Liver (tissue), 3 donors: ENCODE results near the gene BRF1.

Source experiments
- CTCF ChIP-seq: fragments of 150-350 bp; IDR thresholded peaks from 2 replicates; pipeline ENCODE4 v1.5.1; 2017; ENCODE audit warnings: improper control_type of control experiment, low read depth, low read length; ENCODE audit not compliant: missing input control
- EGR1 ChIP-seq, 2 donors: IDR thresholded peaks; 2 replicates each; pipeline ENCODE4 v1.6.1; 2016 to 2018; ENCODE audit warnings: antibody characterized with exemption in 2 of 2, low read depth in 2 of 2
- FOXA1 ChIP-seq: IDR thresholded peaks from 2 replicates; pipeline ENCODE4 v1.6.1; 2016; ENCODE audit warnings: antibody characterized with exemption
- JUND ChIP-seq, 2 donors: IDR thresholded peaks; 2 replicates each; pipeline ENCODE4 v1.6.1; 2016; ENCODE audit warnings: antibody characterized with exemption in 2 of 2
- RAD21 ChIP-seq, 2 donors: IDR thresholded peaks; 2 replicates each; pipeline ENCODE4 v1.6.1; 2016; ENCODE audit warnings: antibody characterized with exemption in 2 of 2, mild to moderate bottlenecking in 2 of 2
- REST ChIP-seq: IDR thresholded peaks from 2 replicates; pipeline ENCODE4 v1.6.1; 2016; ENCODE audit warnings: antibody characterized with exemption, mild to moderate bottlenecking
- RXRA ChIP-seq, 2 donors: IDR thresholded peaks; 2 replicates each; pipeline ENCODE4 v1.6.1; 2017 to 2018; ENCODE audit warnings: antibody characterized with exemption in 2 of 2, mild to moderate bottlenecking in 1 of 2
- TAF1 ChIP-seq: conservative IDR thresholded peaks from 2 replicates; pipeline ENCODE4 v1.6.1; 2016; ENCODE audit warnings: antibody characterized with exemption, mild to moderate bottlenecking
- YY1 ChIP-seq: IDR thresholded peaks from 2 replicates; pipeline ENCODE4 v1.6.1; 2016; ENCODE audit warnings: antibody characterized with exemption, mild to moderate bottlenecking
- ZBTB33 ChIP-seq: IDR thresholded peaks from 2 replicates; pipeline ENCODE4 v1.6.1; 2016; ENCODE audit warnings: antibody characterized with exemption
- TF ChIP-seq, protein P1 (sequence below): IDR thresholded peaks from 2 replicates; pipeline ENCODE4 v1.6.1; 2016; ENCODE audit warnings: antibody characterized with exemption
- donor health status: healthy.
- donor health status: healthy.

DNA sequence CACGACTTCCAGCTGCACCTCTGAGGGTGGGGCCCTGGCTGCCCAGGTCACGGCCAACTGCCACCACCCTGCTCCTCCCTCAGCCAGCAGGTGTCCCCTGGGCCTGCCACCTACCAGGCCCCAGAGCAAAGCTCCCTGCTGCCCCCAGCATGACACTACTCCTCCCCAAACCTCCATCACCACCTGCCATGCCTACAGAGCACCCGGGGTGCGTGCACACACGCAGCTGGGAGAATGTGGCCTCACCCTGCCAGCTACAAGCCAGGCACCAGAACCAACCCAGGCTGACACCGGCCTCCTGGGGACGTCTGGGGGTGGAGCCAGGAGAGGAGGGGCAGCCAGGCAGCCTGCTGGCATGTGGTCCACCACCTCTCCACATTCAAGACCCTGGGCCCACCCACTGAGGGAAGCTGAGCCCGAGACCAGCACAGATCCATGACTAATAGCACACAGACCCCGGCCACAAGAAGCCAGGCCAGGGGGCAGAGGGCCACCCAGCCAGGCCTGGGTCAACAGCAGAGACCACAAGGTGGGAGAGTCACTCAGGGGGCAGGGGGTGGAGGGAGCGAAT is 135.6 kb downstream of the BRF1 start:
- TF ChIP-seq YY1: no peak
- no peak for TF ChIP-seq CTCF
- no peak for TF ChIP-seq TAF1
- no peak for TF ChIP-seq EGR1 (IDR thresholded peaks at IDR 0.05; ENCODE audit: low read depth in 2 of 2)
- TF ChIP-seq REST: no peak
- no peak for TF ChIP-seq RXRA (IDR thresholded peaks at IDR 0.05)
- TF ChIP-seq JUND (IDR thresholded peaks at IDR 0.05): no peak
- no peak for TF ChIP-seq RAD21 (IDR thresholded peaks at IDR 0.05)
- TF ChIP-seq, protein P1, sequence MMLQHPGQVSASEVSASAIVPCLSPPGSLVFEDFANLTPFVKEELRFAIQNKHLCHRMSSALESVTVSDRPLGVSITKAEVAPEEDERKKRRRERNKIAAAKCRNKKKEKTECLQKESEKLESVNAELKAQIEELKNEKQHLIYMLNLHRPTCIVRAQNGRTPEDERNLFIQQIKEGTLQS: no peak
- no peak for TF ChIP-seq ZBTB33
- no peak for TF ChIP-seq FOXA1
